ENCODE measurements around the gene NDUFAF3.
A peak's percentile ranks its signal among the peaks of the same experiment; 100 is the strongest.

NDUFAF3 gene

DNA sequence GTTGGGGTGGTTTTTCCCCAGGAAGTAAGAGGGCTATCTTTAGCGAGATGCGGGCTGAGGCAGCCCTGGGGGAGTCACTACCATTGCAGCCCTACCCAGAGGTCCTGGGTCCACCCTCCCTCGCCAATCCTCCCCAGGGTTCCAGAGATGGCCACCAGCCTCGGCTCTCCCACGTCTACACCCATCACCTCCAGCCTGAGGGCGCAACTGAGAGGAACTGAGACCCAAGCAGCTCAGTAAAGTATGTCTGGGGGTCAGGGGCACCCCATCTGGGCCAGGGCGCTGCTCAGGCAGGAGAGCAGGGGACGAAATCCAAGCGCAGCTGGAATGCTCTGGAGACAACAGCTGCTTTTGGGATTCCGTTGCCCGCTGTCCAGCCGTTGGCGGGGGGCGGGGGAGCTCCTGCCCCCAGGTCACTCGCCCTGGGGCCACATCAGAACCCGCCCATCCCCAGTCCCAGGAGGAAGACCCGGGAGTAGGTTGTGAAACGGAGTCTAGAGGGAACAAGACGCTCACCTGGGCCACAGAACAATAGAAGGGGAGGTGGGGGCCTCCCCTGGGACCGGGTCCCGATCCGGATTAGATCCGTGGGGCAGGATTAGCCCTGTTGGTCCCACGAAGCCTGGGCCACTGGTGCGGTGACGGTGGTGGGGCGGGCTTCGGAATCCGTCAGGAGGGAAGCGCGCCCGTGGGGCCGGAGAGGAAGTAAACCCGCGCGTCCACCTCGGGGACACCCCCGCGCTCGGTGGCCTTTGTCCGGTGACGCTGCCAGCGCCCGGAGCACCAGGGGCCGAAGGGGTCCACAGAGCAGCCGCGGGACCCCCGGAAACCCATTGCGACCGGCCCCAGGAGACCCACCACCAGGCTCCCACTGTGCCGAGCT lies 1.4 kb upstream of the NDUFAF3 start:
- peak; percentile 58 for DNase-seq

DNA sequence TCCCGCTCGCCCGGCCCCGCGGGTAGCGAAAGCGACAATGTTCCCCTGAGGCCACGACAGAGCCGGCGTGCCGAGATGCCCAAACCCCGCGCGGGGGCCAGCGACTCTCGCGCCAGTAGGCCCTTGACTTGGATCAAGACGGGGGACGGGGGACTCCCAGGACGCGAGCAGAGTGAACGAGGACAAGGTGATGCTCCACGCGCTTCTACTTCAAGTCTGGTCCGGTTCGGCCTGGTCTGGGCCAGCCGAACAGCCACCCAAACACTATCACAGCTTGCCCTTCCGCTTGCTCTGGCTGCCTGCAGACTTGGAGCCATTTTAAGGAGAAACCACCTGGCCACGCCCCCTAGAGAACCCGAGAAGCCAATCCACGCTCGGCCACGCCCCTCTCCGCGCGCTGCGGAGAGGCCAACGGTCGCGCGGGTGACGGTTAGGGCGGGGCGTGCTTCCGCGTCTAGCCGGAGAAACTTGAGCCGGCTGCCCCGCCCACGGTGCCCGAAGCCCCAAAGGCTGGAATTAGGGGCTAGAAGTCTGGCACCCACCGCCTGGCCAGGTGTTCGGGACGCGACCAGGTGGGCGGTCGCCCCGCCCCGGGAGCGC lies 608 bp upstream of the NDUFAF3 start:
- peak; percentile 94 for DNase-seq

DNA sequence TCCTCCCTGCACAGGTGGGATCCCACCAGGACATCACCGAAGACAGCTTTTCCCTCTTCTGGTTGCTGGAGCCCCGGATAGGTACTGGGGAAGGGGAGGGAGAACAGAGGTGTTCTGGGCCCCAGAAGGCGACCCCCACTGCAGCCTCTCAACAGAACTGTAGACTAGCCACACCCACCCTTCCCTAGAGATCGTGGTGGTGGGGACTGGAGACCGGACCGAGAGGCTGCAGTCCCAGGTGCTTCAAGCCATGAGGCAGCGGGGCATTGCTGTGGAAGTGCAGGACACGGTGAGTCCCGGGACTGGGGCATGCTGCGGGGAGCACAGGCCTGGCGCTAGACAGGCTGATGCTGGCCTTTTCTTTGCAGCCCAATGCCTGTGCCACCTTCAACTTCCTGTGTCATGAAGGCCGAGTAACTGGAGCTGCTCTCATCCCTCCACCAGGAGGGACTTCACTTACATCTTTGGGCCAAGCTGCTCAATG lies 809 bp downstream of the NDUFAF3 start:
- no peak for DNase-seq

DNA sequence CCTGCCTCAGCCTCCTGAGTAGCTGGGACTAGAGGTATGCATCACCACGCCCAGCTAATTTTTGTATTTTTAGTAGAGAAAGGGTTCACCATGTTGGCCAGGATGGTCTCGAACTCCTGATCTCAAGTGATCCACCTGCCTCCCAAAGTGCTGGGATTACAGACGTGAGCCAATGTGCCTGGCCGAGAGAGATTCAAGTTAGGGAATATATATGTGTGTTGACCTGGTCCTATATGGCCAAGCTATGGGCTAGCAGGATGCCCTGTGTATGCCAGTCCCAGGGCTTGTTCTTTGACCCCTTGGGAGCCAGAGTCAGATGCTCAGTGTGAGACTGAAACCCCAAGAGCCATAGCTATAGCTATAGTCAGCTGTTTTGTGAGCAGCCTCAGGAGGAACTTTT lies 1.9 kb downstream of the NDUFAF3 start:
- DNase-seq, result no peak

DNA sequence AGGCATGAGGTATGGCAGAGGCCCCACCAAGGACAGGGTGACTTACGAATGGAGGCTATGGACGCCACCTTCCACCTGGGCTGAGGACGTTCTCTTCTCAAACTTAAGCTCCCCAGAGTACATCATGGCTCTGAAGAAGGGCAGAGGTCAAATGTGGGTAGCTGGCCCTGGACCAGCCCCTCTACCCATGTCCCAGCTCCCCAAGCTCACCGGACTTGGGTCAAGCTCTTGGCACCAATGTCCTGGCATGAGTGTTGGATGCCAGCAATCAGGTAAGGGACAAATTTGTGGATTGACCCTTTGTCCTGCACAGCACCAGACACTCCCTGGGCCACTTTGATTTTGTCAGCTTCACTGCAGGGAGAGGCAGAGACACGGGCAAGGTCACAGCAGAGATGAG lies 2.5 kb downstream of the NDUFAF3 start:
- DNase-seq, result no peak

DNA sequence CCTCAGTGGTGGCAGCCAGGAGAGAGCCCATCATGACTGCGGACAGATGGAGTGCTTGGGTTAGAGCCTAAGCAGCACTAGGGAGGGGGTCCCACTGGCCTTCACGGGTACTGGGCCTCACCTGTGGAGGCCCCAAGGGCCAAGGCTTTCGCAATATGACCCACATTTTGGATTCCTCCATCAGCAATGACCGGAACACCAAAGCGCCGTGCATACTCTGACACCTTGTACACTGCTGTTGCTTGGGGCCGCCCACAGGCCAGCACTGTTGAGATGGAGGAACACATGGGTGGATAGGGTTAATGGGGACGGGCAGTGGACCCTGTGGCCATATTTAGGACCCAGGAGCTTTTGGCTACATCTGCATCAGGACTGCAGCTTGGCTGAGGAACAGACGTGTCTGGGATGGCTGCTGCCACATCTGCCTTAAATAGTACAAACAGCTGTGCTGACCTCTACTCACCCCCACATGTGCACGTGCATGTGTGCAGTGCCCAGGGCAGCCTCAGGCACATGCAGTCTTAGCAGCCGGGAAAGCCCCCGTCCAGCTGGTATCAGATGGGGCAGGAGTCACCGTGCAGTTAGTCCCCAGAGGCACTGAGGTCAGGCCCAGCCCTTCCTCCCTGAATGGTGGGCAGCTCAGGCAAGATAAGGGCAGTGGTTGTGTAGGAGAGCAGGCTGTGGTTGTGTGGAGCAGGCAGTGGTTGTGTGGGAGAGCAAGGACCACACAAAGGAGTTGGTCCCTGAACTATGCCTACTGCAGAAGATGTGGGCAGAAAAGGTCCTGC lies 3.3 kb downstream of the NDUFAF3 start:
- no peak for DNase-seq

DNA sequence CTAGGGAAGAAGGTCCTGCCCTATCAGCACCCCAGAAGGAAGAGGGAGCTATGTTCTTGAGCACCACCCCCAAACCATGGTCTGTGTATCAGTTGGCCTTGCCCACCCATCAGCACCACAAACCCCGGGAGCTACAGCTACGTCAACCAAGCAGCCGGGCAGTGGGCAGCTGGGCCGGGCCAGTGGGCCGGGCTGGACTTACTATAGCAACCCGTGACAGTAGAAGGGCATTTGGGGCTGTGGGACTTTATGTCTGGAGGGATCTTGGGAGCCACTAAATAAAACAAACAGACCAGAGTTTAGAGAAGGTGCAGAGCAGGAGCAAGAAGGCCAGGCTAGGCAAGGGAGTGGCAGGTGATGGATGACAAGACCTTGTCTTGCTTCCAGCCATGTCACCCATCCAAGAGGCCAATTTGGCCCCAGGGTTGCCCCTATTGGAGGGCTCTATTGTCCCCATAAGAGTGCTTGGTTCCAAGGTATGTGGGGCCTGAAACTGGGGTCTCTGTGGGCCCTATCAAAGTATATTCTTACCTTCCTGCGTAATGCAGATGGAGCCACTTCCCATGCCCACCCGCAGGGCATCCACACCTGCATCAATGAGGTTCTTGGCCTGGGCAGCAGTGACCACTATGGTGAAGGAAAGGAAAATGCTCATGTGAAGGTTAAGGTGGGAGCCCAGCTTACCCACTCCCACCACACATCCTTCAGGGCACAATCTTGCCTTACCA lies 4.0 kb downstream of the NDUFAF3 start:
- DNase-seq, result no peak

DNA sequence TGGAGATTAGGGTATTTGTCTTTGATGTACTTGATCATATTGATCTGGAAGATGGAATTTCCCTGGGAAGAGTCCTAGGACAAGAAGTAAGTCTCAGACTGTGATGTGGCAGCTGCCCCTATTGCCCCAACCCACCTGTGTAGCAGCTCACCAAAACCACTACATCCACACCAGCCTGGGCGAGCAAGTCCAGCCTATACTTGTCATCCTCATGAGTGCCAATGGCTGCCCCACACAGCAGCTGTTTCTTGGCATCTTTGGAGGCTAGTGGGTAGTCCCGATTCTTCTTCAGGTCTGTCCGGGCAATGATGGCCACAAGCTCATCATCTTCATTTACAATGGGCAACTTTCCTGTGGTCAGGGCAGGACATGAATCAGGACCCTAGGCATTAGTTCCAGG lies 4.6 kb downstream of the NDUFAF3 start:
- no peak for DNase-seq

DNA sequence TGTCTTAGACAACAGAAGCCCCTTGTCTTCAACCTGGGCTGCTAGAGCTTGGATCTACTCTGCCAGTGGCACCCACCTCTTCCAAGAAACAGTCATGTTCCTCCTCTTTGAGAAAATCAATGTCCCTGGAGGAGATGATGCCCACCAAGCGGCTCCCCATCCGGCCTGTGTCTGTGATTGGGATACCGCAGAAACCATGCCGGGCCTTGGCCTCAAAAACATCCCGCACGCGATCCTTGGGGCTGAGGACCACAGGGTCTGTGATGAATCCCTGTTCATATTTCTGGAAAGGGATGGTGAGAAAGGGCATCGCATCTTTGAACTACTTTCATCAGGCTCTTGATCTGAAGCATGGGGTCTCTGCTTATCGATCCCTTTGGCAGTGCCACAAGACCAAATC lies 5.7 kb downstream of the NDUFAF3 start:
- no peak for DNase-seq

DNA sequence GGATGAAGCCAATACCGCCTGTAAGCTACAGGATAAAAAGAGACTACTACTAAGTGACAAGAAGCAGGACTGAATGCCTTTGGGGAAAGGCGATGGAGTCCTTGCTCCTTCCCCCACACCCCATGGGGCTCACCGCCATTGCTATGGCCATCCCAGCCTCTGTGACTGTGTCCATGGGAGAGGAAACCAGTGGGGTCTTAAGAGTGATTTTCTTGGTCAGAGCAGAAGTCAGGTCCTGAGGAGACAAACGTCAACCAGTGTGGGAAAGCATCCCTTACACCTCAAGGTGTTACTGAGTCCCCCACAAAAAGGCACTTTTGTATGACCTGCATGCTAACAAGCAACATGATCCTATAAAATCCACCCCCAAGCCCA lies 6.4 kb downstream of the NDUFAF3 start:
- DNase-seq, result no peak

DNA sequence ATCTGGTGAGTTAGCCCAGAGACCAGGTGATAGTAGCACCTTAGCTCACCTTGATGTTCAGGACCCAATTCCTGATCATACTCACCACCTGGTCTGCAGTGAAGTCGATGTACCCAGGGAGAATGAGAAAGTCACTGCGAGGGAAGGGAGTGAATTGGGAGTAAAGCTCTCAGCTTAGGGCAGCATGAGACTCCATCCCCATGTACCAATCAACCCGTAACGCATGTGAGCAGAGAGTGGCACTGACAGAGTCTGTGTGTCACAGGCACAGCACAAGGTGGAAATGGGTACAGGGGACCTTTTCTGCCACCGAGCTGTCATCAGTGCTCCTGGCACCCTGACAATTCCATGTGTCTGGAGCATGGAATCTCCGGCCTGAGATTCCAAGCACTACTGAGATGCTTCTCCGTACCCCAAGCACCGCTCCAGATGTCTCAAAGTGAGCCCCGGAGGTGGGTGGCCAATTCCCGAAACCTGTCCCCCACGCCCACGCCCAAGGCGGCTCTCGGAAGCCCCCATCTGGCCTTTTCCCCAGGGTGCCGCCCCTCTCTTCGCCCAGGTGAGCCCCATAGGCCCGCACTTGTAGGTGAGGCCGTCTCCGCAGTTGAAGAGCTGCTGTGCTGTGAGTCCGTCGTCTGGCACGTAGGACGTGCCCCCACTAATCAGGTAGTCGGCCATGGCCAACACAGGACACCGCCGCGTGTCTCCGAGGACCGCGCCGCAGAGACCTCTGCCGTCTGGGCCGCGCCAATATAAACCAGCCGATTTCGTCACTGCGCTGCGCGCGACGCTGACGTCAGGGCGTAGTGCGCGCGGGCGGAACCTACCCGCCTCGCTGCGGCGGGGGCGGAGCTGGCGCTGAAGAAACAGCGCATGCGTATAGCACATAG lies 7.0 kb downstream of the NDUFAF3 start, which contains the start of gene IMPDH2:
Gene IMPDH2, minus strand, starts transcription at position 726 of the 890 bp plus-strand sequence. Its CDS starts 48 bp downstream, at position 678.
- DNase-seq, result peak; percentile 80

DNA sequence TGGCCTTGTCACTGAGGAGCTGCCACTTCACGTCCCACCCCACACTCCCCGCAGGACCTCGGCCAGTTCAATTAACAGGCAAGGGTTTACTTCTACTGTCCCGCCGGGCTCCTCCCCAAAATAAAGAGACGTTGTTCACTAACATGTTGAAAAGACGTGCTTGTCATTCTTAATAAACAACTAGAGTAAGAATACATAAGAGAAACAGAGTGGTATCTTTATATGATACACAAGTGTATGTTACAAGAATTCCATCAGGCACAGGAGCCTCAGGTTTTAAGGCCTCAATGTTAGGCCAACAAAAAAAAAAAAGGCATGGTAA lies 7.6 kb downstream of the NDUFAF3 start:
- DNase-seq, result no peak

DNA sequence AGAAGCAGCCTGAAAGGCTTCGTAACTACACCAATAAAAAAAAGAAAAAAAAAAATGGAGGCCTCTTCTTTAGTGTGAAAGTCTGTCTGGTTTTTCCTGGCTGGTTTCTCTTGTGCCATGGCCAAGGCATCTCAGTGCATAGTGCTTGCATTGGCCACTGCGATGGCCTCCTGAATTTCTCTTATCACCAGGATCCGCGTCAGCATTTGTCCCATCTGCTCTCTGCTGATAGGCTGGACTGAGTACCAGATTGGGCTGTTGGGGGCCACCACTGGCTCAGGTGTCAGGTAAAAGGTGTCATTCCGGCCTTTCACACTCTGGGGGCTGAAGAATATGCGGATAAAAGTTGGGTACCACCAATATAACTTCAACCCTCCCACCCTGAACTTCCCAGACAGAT lies 8.4 kb downstream of the NDUFAF3 start:
- no peak for DNase-seq

DNA sequence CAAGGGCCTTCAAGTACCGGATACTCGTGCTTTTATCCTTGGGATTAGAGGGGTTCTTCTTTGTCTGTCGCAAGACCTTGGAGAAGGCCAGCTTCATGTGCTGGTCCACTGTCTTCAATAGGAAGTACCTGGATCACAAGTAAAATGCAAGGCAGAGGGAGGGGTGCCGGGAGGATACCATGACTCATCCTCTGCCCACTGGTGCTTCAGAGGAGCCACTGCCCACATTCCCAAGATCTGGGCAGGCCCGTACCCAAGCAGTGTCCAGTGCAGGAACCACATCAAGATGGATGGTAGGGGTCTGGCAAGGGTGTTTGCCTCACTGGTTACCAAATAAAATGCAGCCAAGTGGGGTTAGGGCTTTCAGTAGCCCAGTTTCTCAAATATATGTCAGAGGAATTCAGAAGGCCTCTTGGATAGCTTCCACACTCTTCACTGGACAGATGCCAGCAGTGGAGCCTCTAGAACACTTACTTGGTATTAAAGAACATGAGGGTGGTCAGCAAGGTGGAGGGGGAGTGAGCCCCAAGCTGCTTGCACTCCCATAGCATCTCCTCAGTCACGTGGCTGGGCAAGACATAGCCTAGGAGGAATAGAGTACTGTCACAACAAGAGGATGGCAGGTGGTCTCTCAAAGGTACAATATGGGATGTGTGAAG lies 10.9 kb downstream of the NDUFAF3 start:
- DNase-seq, result no peak

DNA sequence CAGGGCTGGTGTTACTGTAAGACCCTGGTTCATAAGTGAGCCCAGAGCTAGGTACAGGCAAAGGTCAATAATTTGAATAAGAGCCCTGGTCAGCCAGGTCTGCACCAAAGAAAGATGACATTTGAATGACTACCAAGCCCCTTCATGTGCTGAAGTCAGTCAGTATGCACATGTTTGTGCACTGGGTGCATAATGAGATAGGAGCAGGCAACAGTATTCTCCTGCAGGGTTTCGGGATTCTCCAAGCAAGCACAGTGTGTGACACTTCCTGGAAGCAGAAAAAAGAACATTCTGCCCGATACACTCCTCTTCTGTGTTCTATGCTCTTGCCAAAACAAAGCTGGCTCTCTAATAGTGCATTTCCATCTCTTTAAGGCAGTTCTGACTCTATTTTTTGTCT lies 12.7 kb downstream of the NDUFAF3 start:
- no peak for DNase-seq

DNA sequence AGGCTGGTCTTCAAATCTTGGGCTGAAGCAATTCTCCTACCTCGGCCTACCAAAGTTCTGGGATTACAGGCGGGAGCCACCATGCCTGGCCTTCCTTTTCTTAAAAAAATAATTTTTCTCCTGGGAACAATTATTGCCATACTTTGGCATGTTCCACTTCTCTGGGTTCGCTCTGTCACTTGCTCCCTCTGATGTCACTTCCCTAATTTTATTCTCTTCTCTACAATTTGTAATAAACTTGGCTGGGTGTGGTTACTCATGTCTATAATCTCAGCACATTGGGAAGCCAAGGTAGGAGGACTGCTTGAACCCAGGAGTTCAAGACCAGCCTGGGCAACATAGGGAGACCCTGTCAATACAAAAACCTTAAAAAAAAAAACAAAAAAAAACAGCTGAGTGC lies 13.4 kb downstream of the NDUFAF3 start:
- no peak for DNase-seq

DNA sequence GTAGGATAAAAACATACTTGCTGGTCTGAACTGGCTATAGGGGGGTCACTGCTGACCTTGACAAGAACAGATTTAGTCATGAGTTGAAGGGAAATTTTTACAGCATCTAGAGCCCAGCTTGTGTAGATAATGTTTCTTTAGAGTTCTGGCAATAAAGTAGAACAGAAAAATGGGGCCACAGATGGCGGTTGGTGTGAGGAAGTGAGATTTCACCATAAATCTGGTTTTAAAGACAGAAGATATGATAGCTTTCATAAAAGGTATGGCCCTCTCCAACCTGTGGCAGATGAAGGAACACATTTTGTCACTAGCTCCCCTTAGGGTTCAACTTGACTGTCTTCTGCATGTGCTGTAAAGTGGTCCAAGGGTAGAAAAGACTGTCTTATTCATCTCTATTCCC lies 31.6 kb downstream of the NDUFAF3 start:
- DNase-seq, result no peak

DNA sequence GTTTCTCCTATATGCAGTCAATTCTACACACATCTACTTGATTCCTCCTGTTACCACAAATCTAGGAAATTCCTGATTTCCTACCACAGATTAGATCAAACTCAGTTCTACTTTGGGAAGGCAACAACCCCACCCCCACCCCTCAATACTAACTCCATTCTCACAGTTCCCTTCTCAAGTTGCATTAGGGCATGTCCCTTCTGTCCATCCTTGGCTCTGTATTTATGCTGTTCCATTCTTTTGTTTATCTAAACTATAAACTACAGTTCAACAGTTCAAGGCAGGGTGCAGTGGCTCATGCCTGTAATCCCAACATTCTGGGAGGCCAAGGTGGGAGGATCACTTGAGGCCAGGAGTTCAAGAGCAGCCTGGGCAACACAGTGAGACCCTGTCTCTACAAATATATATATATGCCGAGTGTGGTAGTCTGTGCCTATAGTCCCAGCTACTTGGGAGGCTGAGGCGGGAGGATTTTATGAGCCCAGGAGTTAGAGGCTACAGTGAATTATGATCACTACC lies 32.5 kb downstream of the NDUFAF3 start:
- DNase-seq, result no peak

DNA sequence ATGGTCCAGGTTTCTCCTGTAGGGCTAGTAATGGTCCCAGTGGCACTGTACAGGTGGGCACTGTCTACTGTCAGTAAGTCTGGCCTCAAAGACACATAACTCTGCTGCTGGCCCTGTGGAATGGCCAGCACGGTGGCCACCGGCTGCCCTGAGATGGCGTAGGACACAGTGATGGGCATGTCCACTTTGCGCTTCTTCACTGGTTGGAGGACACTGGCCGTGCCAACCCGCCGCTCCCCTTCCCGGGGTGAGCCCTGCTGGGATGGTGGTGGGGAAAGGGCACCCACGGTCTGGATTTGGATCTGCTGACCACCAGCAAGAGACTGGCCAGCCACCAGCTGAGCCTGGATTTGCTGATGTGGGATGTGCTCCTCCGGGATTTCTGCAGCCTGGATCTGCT lies 35.3 kb downstream of the NDUFAF3 start:
- DNase-seq, result no peak

DNA sequence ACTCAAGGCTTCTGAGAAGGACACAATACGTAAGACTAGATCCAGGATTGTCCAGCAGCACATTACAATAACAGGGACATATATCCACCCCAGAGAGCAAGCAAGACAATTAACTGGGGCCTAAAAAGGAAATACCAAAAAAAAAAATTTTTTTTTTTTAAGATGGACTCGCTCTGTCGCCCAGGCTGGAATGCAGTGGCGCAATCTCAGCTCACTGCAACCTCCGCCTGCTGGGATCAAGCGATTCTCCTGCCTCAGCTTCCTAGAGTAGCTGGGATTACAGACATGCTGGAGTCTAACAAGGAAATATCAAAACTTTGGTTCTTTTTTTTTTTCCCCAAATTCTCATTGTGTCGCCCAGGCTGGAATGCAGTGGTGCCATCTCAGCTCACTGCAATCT lies 36.1 kb downstream of the NDUFAF3 start:
- DNase-seq, result no peak

Measured in NK-92 treated with Interleukin-12 subunit alpha and Interleukin-12 subunit beta, amount 100 ng/mL, for 24 hours (cell line).